ENCODE data around the gene TMEM209. TPM values are rescaled to one million over a fixed set of nuclear protein-coding genes. Genes with fewer than 3 reads are reported as not detected.
"Not testable (repeated sequence)": the region's sequence is repeated elsewhere in the genome, so short reads cannot be mapped to it uniquely, and the experiment has no call there.

The TMEM209 gene
- total RNA-seq, 2 donors from 2014 or later = 36.8 to 45.9 TPM

DNA sequence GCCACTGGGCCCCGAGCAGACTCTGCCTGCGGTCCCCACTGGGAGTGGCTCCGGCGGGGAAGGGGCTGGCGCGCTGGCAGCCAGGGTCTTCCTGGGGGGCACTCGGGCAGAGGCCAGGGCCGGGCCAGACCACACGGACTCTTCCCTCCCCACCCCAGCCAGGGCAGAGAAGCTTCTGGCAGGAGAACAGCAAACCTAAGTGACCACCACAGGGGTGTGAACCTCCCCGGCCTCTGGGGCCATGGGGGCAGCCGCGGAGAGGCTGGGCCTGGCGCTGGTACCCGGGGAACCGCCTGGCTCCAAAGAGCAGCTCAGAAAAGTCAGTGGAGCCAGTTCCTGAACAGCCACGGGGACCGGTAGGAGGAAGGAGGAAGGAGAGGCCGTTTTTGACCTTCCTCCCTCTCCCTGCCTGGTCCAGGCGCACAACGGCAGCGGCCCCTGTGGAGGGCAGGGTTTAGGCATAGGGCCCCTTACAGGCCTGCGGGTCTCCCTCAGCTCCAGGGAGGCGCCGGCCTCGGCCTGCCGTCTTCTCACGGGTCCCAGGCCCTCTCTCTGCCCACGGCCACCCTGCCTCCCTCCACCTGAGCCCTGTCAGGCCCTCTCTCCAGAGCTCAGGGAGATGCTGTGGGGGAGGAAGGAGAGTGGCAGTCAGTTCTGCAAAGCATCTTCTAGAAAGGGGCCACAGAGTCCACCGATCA lies 51.8 kb downstream of the TMEM209 start:
- peaks cover 13% of the 10 kb centered on the region in 2 donors for H3K36me3 Mint-ChIP-seq
- no peak for ATAC-seq
- DNase-seq (ENCODE audit: low spot score in 2 of 2) = no peak
- peaks cover 0 to 9% of the 10 kb centered on the region in 2 donors for H3K9me3 Mint-ChIP-seq
- no peak overlapping the region for H3K27ac Mint-ChIP-seq

DNA sequence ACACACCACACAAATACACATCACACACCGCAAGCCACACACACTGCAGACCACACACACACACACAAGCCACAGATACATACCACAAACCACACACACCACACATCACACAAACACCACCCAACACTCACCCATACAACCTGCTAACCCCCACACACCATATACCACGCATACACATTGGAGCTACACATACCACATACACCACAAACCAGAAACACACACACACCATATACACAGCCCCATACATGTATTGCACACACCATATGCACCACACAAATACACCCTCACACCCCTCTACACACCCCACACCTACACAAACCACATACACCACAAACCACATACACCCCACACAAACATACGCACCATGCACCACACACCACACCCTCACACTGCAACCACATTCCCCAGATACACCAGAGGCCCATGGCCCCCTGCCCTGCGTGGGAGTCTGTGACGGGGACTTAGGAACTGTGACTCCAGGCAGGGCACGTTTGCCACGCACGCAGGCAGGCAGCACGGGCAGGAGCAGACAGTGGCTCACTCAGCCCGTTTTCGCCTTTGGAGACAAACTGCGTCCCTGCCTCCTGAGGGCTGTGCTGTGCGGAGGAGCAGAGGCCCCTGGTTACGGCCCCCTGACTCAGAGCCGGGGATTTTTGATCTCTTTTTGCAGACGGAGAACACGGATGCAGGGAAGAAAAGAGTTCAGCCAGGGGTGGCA lies 52.6 kb downstream of the TMEM209 start:
- H3K36me3 Mint-ChIP-seq = peaks cover 6% of the 10 kb centered on the region in 2 donors
- DNase-seq (ENCODE audit: low spot score in 2 of 2) (no peak), ATAC-seq (peak; percentile 17 to 57)
- H3K9me3 Mint-ChIP-seq = peaks cover 0 to 5% of the 10 kb centered on the region in 2 donors
- H3K27ac Mint-ChIP-seq = no peak overlapping the region

DNA sequence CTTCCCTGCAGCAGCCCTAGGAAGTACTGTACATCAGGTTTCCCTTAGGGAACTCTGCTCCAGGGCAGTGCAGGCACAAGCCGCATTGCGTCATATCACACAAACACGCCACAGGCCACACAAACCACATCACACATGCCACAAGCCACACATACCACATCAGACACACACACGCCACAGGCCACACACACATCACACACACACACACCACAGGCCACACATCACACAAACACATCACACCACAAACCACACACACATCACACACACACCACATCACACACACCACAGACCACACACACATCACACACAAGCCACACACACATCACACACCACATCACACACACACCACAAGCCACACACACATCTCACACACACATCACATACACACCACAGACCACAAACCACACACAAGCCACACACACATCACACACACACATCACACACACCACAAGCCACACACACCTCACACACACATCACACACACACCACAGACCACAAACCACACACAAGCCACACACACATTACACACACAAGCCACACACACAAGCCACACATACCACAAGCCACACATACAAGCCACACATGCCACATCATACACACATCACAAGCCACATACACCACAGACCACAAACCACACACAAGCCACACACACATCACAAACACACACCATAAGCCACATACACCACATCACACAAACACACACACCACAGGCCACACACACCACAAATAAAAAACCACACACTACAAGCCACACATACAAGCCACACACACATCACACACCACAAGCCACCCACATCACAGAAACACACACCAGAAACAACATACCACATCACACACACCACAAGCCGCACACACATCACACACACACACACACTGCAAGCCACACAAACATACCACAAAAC lies 53.4 kb downstream of the TMEM209 start:
- no peak overlapping the region for H3K27ac Mint-ChIP-seq
- peak in 1 of 2 donors; percentile 83 for DNase-seq (ENCODE audit: low spot score in 2 of 2)
- no peaks in the 10 kb centered on the region for H3K9me3 Mint-ChIP-seq
- H3K36me3 Mint-ChIP-seq = no peaks in the 10 kb centered on the region
- ATAC-seq = peak; percentile 50 to 71

DNA sequence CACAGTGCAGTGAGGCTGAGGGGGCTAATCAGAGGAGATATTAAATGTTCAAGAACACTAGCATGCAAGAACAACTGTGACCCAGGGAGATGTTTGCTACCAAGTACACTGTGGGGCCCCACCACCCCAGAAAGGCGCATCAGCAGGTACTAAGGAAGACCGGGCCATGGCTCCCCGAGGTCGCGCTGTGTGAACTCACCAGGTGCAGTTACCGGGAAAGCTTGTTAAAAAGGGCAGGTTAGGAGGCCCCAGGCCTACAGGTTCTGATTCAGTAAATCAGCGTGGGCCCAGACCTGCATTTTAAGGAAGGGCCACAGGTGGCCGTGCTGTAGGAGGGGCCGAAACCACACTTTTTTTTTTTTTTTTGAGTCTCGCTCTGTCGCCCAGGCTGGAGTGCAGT lies 54.6 kb downstream of the TMEM209 start:
- no peak overlapping the region for H3K27ac Mint-ChIP-seq
- H3K9me3 Mint-ChIP-seq = no peaks in the 10 kb centered on the region
- ATAC-seq = no peak

DNA sequence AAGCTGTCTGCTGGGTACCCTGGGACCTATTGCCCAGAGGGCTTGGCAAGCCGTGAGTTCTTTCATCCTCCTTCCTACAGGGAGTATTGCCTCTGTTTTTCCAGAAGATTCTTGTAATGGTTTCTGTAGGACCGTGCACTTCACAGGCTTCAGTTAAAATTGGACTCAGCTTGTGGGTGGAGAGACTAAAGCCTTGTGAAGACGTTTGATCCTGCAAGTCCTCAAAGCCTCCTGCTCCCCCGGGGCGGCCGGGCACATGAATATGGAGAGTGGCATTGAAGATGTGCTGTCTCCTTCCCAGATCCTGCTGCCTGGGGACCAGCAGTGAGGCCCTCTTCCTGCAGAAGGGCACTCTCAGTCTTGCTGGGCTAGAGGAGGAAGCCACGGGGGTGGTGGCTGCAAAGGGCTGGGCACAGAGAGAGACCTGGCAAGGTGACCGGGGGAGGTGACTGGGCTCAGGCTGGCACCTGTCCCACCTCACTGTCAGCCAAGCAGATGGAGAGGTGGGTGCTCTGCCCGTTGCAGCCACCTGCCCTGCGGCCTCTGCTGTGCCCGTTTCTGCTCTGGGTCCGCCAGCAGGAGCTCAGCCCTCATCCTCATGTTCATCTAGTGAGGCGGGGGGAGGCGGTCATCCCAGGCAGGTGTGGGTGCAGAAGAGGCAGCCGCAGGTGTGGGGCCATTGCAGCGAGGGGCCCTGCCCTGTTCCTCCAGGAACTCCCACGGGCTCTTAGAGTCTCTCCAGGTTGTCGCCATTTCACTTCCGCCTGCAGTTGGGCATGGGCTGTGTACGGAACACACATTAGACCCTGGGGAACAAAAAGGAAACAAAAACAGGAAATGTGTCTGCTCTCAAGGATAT lies 55.7 kb downstream of the TMEM209 start:
- no peak for DNase-seq (ENCODE audit: low spot score in 2 of 2)
- Mint-ChIP-seq H3K36me3 (no peaks in the 10 kb centered on the region), H3K9me3 (no peaks in the 10 kb centered on the region), H3K27ac (no peak overlapping the region)
- no peak for ATAC-seq

More for the DNA sequence above, 54.6 kb downstream of the TMEM209 start:
- no peak for DNase-seq (ENCODE audit: low spot score in 2 of 2)
- no peaks in the 10 kb centered on the region for H3K36me3 Mint-ChIP-seq

DNA sequence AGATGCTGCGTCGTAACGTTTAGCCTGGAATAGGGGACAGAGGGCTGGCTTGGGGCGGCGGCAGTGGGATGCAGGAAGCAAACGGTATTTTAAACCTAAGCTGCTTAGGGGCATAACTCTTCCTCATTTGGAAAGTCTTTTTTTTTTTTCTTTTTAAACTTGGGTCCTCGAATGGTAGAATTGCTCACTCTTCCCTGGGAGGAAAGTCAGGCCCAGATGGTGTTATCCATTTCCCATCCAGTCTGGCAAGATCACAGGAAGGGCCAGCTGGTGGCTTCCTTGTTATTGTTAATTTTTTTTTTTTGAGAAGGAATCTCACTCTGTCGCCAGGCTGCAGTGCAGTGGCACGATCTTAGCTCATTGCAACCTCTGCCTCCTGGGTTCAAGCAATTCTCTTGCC lies 56.6 kb downstream of the TMEM209 start:
- no peaks in the 10 kb centered on the region for H3K36me3 Mint-ChIP-seq
- H3K27ac Mint-ChIP-seq = no peak overlapping the region
- ATAC-seq (no peak), DNase-seq (ENCODE audit: low spot score in 2 of 2) (no peak)
- H3K9me3 Mint-ChIP-seq = no peaks in the 10 kb centered on the region

DNA sequence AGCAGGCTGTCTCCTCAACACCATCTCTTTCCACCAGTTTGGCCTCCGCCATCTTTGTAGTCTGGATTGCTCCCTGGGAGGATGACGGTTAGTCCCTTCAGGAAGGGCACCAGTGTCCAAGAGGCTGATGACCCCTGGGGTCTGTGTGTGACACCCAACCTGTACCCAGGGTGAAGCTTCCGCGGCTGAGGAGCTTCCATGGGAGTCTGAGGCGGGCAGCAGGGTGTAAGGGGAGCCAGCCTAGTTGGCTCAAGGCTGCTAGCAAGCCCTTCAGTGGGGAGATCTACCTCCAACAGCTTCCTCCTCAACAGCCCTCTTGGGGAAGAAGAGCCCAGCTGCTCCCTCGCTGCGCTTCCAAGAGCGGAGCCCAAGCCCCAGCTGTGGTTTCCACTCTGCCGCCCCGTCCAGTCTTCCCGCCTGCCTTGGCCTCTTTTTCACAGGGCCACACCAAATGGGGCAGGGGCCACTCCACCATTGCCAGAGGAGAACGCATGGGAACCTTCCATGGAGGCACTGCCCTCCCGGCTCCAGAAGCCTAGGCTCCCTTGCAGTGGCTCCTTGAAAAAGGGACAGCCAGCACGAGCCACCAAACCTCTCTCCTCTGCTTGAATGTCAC lies 57.4 kb downstream of the TMEM209 start:
- no peak for DNase-seq (ENCODE audit: low spot score in 2 of 2)
- Mint-ChIP-seq H3K27ac (no peak overlapping the region), H3K36me3 (no peaks in the 10 kb centered on the region), H3K9me3 (no peaks in the 10 kb centered on the region)
- no peak for ATAC-seq

DNA sequence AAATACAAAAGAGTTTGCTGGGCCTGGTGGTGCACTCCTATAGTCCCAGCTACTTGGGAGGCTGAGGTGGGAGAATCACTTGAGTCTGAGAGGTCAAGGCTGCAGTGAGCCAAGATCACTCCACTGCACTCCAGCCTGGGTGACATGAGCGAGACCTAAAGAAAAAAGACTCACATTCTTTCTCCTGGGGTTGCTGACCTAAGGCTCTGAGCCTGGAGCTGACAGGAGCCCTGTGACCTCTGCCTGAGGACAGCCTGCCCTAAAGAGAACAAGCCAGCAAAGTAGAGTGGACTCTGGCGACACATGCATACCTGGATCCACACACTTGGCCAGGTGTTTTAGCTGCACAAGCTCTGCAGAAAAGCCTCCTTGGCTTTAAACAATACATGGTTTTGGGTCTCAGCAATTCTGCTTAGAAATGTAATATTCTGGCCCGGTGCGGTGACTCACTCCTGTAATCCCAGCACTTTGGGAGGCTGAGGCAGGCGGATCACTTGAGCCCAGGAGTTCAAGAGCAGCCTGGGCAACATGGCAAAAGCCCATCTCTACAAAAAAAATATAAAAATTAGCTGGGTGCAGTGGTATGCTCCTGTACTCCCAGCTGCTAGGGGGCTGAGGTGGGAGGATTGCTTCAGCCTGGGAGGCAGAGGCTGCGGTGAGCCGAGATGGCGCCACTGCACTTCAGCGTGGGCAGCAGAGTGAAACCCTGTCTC lies 58.4 kb downstream of the TMEM209 start:
- no peaks in the 10 kb centered on the region for H3K9me3 Mint-ChIP-seq
- no peaks in the 10 kb centered on the region for H3K36me3 Mint-ChIP-seq
- ATAC-seq (no peak), DNase-seq (ENCODE audit: low spot score in 2 of 2) (no peak)
- H3K27ac Mint-ChIP-seq = no peak overlapping the region

DNA sequence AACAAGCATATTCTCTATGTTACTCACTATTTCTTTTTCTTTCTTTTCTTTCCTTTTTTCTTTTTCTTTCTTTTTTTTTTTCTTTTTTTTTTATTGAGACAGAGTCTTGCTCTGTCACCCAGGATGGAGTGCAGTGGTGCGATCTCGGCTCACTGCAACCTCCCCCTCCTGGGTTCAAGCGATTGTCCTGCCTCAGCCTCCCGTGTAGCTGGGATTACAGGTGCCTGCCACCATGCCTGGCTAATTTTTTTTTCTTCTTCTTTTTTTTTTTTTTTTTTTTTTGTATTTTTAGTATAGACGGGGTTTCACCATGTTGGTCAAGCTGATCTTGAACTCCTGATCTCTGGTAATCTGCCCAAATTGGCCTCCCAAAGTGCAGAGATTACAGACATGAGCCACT lies 59.1 kb downstream of the TMEM209 start:
- H3K27ac Mint-ChIP-seq; ATAC-seq; DNase-seq (ENCODE audit: low spot score in 2 of 2); H3K9me3 Mint-ChIP-seq; H3K36me3 Mint-ChIP-seq: not testable (repeated sequence)

DNA sequence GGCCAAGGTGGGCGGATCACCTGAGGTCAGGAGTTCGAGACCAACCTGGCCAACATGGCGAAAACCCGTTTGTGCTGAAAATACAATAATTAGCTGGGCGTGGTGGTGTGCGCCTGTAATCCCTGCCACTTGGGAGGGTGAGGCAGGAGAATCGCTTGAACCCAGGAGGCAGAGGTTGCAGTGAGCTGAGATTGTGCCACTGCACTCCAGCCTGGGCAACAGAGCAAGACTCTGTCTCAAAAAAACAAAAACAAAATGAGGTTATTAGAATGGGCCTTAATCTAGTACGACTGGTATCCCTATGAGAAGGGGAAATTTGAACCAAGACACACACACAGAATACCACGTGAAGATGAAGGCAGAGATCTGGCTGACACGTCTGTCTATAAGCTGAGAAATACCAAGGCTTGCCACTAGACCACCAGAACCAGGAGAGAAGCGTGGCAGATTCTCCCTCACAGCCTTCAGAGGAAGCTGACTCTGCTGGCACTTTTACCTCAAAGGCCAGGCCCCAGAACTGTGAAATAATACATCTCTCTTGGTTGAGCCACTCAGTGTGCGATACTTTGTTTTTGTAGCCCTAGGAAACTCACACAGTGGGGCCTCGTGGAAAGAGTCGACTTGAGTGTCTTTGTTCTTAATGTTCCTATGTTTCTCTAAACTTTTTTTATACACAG lies 59.6 kb downstream of the TMEM209 start:
- ATAC-seq = no peak
- no peak for DNase-seq (ENCODE audit: low spot score in 2 of 2)
- no peaks in the 10 kb centered on the region for H3K36me3 Mint-ChIP-seq
- H3K27ac Mint-ChIP-seq = no peak overlapping the region
- H3K9me3 Mint-ChIP-seq = no peaks in the 10 kb centered on the region

DNA sequence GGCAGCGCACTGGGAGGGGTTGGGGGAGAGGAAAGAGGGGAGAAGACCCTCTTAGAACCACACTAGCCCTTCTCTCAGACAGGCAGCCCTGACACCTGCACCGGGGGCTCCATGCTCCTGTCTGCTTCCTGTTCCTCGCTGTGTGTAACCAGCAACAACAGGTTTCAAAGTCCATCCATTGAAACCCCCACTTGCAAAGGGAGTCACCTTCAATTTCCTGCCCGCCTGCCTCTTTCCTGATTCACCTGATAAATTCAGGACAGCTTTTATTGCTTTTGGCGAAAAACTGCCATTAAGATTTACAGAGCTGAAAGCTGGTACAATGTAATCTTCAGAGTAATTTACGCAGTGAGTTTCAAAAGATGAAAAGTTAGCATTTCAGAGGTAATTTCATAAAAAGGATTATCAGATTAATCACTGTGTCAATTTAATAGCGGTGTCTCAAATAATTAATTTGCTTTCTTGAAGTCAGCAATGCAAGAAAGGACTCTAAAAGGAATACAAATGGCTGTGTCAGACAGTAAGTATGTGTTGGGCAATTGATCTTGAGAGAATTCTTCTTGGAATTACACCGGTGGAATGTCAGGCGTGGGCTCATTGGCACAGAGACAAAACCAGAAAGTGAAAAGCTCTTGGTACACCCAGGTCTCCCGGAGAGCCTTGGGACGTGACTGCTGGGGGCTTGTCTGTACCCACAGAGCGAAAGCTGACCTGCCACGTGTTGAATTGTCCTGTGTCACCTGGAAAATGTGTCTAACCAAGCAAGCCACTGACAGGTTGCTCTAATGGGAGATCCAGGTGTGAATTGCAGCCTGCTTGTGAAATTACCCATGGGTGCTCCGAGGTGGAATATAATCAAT lies 60.7 kb downstream of the TMEM209 start:
- Mint-ChIP-seq H3K36me3 (no peaks in the 10 kb centered on the region), H3K9me3 (no peaks in the 10 kb centered on the region), H3K27ac (no peak overlapping the region)
- ATAC-seq (no peak), DNase-seq (ENCODE audit: low spot score in 2 of 2) (no peak)

DNA sequence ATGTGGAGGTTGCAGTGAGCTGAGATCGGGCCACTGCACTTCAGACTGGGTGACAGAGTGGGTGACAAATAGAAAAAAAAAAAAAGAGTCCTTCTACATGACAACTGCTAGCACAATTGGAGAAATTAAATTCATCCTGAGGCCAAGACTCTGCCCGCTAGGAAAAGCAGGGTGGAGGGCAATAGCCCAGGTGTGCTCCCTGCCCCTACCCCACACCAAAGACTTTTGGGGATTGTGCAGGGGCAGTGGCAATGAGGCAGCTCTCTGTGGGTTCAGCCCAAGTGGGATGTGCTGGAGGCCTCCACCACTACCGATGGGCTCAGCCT lies 61.3 kb downstream of the TMEM209 start:
- Mint-ChIP-seq H3K36me3 (no peaks in the 10 kb centered on the region), H3K27ac (no peak overlapping the region), H3K9me3 (no peaks in the 10 kb centered on the region)
- no peak for DNase-seq (ENCODE audit: low spot score in 2 of 2)
- ATAC-seq = no peak

DNA sequence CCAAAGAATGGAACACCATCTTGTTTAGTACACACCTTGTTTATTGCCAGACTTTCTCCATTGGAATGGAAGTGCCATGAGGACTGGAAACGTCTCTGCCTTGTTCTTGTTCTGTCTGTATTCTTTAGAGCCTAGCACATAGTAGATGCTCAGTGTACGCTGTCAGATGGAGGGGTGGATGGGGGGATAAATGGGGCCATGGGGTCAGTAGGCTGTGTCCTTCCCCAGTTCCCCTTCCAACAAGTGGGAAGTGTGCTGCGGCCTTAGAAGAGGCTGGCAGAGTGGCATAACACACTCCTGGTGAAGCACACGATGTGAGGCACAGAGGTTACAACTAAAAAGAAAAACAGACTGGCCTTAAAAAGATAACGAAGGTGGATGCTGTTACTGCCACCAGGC lies 61.9 kb downstream of the TMEM209 start:
- no peak for DNase-seq (ENCODE audit: low spot score in 2 of 2)
- Mint-ChIP-seq H3K36me3 (no peaks in the 10 kb centered on the region), H3K9me3 (no peaks in the 10 kb centered on the region), H3K27ac (no peak overlapping the region)
- ATAC-seq = no peak

DNA sequence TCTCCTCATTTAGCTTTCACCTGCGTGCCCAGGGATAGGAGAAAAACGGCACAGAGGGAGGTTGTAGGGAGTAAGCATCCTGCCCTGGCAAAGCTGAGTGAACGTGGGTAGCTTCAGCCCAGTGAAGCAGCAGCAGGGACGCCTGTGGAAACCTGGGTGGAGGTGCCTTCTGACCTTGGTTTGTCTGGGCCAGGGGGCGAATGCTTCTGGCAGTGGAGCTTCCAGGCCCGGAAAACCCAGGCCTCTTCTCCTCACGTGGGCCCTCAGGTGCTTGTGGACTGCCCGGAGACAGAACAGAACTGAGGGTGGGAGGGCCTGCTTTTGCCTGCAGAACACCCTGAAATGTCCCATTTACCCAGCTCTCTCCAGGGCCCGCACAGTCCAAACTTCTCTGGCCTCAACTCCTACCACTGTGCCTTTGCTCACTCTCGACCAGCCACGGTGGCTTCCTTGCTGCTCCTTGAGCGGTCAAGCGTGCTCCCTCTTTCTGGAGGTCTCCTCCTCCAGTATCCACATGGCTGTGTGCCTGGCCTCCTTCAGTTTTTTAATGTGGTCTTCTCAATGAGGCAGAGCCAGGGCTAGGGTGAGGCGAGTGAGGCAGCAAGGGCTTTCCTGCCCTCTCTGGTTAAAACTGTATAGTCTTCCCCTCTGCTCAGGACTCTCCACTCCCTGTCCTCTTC lies 62.4 kb downstream of the TMEM209 start:
- ATAC-seq (no peak), DNase-seq (ENCODE audit: low spot score in 2 of 2) (no peak)
- Mint-ChIP-seq H3K36me3 (peaks cover 0 to 4% of the 10 kb centered on the region in 2 donors), H3K27ac (no peak overlapping the region), H3K9me3 (no peaks in the 10 kb centered on the region)

Data from activated naive CD4-positive, alpha-beta T cell treated with anti-CD3 and anti-CD28 coated beads, Interleukin-2, amount 50 U/mL, for 72 hours (primary cell).